NCI-H187 (cell line): ENCODE results near the gene NEB.
"Not testable (repeated sequence)": the region's sequence is repeated elsewhere in the genome, so short reads cannot be mapped to it uniquely, and the experiment has no call there.

Experiments
- DNase-seq, 2 experiments: peaks; one replicate each; lab custom pipeline; 2025; lab: John Stamatoyannopoulos, UW

The NEB gene

GRCh38 chr2:151704480-151704961 is 29.8 kb downstream of the NEB start:
- not testable (repeated sequence) for DNase-seq

GRCh38 chr2:151698134-151698533 is 36.1 kb downstream of the NEB start:
- not testable (repeated sequence) for DNase-seq

- no peak for DNase-seq
Observed at GRCh38 chr2:151695778-151696177, 38.5 kb downstream of the NEB start.

- DNase-seq: no peak
Observed at GRCh38 chr2:151691631-151692030, 42.6 kb downstream of the NEB start.

- no peak for DNase-seq
Observed at GRCh38 chr2:151688719-151689118, 45.6 kb downstream of the NEB start.

- no peak for DNase-seq
Observed at GRCh38 chr2:151682459-151683003, 51.7 kb downstream of the NEB start.

- DNase-seq: no peak
Observed at GRCh38 chr2:151681051-151681450, 53.2 kb downstream of the NEB start.

GRCh38 chr2:151679994-151680393 is 54.3 kb downstream of the NEB start:
- no peak for DNase-seq

- no peak for DNase-seq
Observed at GRCh38 chr2:151678849-151679248, 55.4 kb downstream of the NEB start.

GRCh38 chr2:151673016-151673415 is 61.3 kb downstream of the NEB start:
- DNase-seq: no peak

- no peak for DNase-seq
Observed at GRCh38 chr2:151672277-151672676, 62.0 kb downstream of the NEB start.

GRCh38 chr2:151670846-151671597 is 63.3 kb downstream of the NEB start:
- no peak for DNase-seq

- DNase-seq: no peak
Observed at GRCh38 chr2:151670346-151670745, 63.9 kb downstream of the NEB start.

- DNase-seq: no peak
Observed at GRCh38 chr2:151669585-151670081, 64.6 kb downstream of the NEB start.

- DNase-seq: no peak
Observed at GRCh38 chr2:151668737-151669136, 65.5 kb downstream of the NEB start.

- DNase-seq: no peak
Observed at GRCh38 chr2:151665959-151666358, 68.3 kb downstream of the NEB start.

- DNase-seq: no peak
Observed at GRCh38 chr2:151664520-151664919, 69.8 kb downstream of the NEB start.

- DNase-seq: no peak
Observed at GRCh38 chr2:151661625-151662024, 72.7 kb downstream of the NEB start.

- no peak for DNase-seq
Observed at GRCh38 chr2:151658081-151658480, 76.2 kb downstream of the NEB start.

GRCh38 chr2:151657667-151658076 is 76.6 kb downstream of the NEB start:
- no peak for DNase-seq

- no peak for DNase-seq
Observed at GRCh38 chr2:151655663-151656398, 78.4 kb downstream of the NEB start.

- no peak for DNase-seq
Observed at GRCh38 chr2:151654891-151655290, 79.4 kb downstream of the NEB start.

- no peak for DNase-seq
Observed at GRCh38 chr2:151654085-151654484, 80.2 kb downstream of the NEB start.
